LoVo (cell line): ENCODE results near the gene PEX16.

ENCODE experiments used
- DNase-seq: peaks from one replicate; pipeline ENCODE4 v3.0.0-alpha.2; 2016; ENCODE audit warnings: low spot score

Gene PEX16

DNA sequence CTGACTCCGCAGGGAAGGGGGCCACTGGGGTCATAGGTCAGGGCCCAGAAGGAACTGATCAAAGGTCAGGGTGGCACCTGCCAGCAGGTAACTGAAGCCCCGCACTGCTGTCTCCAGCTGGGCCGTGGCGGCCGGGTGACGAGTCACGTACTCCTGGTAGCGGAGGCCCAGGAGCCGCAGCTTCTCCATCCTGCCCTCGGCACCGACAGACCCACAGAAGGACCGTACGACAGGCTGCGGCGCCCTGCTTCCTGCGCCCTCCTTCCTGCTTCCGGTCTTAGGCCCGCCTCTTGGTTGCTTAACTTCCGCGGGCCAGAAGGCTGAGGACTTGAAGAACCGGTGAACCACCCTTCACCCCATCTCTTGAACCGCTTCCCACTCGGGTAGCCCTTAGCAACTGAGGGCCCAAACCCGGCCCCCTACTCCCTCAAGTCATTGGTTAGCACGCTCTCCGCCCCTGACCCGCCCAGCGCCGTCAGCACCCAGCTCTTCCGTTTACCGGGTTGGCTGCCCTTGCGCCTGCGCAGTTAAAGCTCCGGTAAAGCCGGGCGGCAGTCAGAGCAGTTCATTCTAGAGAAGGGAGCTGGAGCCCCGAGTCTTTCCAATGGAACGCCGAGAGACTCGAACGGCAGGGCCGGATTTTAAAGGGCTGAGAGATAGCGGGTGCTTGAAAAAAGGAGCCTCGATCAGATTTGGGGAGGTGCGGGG is at the start of gene PEX16:
TSS of gene PEX16 (minus strand) at position 255 of the 708 bp plus-strand sequence. CDS start at position 189, 66 bp downstream.
- DNase-seq = peak; percentile 98

DNA sequence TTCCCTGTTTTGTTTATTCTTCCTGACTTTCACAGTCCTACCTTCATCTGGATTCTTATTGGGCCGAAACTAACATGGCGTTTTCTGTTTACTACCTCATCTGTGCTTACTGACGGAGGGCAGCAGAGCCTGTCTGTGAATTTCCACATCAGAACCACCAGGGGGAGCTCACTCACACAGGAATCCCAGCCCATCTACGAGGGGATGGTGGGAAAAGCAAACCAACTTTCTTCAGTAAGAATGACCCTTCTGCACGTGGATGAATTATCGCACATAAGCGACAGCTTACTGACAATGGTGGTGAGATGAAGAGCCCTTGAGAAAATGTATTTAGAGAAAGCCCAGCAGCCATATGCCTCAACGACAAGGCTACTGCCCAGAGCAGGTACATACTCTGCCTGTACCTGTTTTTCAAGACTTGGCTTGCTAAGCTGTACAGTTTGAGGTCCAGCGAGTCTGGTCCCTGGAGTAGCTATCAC is 47.3 kb upstream of the PEX16 start:
- DNase-seq = peak; percentile 74

DNA sequence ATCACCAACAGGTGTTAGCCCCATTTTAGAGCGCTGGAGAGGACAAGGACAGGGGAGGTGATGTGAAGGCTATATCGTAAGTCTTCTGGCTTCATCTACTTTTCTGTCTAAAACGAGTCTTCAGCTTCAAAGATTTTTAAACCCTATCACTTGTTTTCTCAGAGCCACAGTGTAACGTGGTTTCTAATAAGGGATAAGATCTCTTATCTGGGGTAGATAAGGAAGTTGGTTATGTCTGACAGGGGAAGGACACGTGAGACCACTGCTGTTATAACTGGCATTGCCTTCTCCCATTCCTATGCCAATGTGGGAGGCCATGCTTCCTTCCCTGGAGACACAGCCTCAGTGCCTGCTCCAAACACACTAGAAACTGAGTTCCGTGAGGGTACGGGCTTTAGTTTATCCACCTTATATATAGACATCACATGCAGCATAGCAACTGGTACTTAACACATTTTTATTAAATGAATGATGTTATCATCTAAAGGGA is 44.1 kb upstream of the PEX16 start:
- no peak for DNase-seq

DNA sequence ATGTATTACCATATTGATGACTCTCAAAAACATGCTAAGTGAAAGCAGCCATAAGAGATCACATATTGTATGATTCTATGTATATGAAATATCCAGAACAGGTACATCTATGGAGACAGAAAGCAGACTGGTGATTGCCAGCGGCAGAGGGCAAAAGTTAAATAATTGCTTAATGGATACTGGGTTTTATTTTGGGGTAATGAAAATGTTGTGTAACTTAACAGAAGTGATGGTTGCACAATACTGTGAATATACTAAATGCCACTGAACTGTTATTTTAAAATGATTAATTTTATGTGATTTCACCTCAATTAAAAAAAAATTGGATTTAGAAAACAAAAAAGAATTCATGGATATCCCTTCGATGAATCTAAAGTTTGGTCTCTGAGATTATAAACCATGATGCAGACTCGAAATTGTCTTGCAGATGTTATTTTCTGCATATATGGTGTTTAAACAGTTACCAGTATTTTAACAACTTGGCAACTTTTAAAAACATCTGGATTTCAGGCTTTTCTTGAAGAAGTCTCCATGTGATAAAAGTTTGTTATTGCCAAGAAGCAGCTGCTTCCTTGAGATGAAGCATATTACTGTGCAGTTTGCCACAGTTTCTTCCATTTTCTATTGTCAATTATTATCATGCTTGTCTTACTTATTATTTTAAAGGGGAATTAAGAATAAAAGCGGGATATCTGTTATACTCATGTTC is 42.9 kb upstream of the PEX16 start:
- no peak for DNase-seq

- DNase-seq = no peak
Measured at GRCh38 chr11:45959851-45960250, 42.2 kb upstream of the PEX16 start.

DNA sequence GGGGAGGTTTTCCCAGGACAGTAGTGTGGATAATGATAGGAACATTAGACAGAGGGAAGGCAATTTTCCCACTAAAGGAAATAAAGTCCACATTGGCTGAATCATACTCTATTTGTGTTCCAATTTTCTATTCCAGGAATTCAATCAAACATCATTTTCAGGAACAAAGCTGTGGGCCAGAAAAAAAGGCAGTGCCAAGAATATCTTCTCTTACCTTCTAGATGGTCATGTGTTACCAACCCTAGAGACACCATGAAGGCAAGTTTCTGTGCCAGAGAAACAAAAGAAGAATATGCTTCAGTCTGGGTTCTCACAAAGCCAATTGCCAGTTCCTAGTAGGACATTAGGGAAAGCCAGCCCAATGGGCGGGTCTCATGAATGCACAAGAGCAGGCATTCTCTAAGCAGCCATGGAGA is 32.3 kb upstream of the PEX16 start:
- DNase-seq = no peak

DNA sequence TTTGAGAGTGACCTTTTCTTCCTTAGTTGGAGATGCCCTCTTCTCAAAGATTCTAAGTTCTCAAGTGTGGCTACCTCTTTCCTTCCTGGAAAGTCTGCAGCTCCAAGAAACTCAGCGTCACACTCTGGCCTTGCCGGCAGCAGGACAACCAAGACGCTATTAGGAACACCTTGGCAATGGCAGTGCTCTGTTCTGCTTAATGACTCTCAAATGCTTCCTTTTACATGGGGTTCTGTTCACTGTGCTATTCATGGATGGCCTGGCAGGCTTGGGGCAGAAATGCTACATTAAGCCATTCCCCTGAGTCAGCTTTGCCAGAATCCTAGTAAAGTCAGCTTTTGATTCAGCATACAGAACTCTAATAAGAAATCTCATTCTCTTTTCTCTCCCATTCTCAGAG is 30.7 kb upstream of the PEX16 start:
- no peak for DNase-seq

DNA sequence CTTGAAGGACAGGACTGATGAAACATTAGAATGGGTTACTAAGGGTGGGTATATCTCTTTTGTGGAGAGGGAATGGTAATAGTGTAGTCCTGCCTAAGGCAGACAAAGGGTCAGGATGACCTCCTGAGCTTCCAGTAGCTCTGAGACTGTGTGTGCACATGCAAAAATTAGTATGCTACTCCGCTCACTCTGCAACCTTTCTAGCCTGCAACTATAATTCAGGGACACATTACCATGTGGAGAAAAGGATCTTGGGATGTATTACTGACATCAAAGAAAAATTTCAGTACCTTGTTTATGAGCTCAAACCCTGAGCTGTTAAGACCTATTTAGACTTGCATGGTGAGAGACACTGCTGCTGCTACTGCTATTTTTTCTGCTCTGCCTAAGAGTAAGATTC is 30.2 kb upstream of the PEX16 start:
- DNase-seq = no peak

- no peak for DNase-seq
Measured at GRCh38 chr11:45945397-45945999, 27.8 kb upstream of the PEX16 start.

DNA sequence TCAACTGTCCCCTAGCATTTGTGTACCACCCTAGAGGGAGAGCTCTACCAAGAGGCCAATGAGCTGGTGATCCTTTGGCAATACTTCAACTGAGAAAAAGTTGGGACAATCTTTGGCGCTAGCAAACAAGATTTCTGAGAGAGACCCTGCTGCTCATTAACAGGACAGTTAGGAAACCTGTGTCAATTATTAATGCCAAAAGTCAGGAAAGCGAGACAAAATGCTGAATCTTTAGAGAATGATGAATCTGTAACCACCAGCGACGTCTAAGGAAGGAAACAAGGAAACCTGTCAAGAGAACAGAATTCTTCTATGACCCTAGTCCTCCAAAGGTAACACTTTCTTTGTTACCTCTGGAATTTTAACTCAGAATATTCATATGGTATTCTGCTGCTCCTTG is 24.7 kb upstream of the PEX16 start:
- DNase-seq = no peak

- DNase-seq = no peak
Measured at GRCh38 chr11:45941285-45941684, 23.6 kb upstream of the PEX16 start.

DNA sequence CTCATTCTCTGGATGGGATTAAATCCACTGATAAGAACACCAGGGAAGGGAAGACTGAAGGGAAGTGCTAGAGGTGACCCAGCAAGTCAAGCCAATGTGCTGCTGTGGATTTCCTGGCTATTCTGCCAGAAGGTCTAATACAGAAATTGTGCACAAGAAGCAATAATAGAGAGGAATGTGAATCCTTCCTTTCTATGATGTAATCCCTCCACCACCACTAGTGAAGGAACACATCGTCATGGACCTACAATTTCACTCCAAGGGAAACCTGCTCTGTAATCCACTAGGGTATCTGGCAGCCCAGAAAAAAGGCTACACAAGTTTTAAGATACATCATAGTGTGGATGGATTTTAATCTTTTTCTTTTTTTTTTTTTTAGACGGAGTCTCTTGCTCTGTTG is 22.2 kb upstream of the PEX16 start:
- no peak for DNase-seq

DNA sequence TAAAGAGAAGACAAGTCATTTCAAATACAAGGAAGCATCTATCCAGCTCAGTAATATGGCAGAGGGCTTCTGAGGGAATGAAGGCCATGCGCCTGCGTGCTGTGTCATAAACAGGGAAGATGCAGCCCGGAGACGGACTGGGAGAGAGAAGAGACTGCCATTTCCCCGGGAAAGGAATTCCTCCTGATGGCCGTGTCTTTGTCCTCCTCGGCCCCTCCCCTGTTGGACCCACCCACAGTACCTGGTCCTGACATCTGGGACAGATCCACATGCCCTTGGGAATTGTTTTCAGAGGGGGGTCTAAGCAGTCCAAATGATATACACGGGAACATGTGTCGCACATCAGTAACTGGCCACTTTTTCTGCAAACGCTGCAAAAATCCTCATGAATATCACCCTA is 20.2 kb upstream of the PEX16 start:
- DNase-seq = no peak

GRCh38 chr11:45936511-45937054 is 18.9 kb upstream of the PEX16 start:
- no peak for DNase-seq

DNA sequence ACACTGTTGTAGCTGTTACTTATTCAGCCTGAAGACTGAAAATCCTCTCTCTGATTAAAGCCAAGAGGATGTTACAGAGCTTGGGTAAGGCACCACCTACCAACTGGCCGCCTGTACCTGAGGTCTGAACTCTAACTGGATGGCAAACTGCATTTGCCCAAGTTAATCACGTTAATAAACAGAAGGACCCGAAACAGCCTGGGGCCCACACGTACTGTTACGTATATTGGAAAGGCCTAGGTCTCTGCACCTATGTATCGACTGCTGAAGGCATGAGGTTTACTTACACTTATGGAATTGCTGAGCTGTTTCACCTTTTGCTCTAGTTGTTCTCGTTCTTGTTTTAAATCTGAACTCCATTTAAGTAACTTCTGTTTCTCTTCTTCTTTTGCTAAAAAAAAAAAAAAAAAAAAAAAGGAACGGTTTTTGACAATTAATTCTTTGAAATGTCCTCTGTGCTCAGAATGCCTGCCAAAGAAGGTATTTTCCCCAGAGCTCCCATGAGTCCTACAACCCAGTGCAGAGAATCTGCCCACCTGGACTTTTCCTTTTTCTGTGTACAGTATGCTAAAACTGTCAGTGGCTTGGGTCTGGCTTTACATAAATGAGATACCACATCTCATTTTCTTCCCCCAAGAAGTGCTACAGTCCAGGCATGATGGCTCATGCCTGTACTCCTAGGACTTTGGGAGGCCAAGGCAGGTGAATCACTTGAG is 17.8 kb upstream of the PEX16 start:
- no peak for DNase-seq

DNA sequence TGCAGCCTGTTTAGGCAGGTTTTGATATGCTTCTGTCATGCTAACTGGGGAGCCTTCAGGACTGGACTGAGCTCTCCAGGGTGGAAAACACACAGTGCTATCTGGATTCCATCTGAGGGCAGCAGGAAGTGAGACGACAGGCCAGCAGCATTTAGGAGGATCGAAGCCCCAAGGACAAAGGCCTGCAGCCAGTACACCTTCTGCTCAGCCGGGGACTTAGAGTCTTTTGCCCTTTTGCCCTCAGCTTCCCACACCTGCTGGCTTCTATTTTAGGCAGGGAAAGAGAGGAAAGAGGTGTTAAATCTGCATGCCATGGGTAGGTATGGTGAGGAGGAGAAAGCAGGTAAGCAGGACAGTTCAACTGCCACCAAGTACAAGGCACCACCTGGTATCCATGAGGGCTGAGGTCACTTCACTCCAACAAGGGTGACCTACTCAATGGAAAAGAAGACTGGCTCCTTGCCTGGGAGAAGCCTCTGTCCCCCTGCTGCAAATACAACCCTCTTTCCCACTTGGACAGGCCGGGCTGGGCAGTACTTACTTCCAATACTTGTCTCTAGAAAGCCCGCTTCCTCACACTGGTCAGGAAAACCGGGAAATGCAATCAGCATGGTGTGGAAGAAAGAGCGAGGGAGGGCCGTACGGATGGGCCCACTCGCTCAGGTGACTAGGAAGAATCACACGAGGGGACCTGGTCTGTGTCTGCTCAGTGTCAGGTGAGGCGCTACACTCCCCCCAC is 17.1 kb upstream of the PEX16 start:
- no peak for DNase-seq

- no peak for DNase-seq
Measured at GRCh38 chr11:45933846-45934579, 16.3 kb upstream of the PEX16 start.

DNA sequence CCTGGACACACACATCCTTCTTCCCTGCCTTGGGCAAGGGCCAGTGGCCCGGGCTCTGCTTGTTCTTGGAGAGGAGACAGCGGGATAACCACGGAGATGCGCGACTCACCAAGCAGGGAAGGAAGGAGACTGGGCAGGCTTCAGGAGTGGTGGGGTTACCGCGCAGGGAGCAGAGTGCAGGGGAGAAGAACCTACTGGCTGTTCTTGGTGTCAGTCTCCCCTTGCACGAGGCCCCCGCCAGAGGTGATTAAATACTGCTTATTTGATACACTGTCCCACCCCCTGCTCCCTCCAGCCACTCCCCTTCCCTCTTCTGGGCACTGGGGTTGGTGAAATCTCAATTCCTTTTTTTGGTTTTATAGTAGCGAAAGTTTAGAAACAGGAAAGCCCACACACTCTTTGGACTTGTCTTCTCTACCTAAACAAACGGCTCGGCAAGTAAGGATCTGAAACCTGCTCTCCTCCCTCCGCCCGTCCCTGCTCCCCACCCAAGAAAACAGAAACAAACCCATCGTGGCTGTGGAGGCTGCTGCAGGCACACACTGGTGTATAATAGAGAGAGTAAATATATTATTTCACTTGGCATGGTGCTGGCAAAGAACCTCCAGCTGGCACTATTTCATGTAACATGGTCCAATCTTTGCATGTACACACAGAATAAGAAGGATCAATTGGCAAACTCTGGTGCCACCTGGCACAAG is 15.6 kb upstream of the PEX16 start:
- no peak for DNase-seq

DNA sequence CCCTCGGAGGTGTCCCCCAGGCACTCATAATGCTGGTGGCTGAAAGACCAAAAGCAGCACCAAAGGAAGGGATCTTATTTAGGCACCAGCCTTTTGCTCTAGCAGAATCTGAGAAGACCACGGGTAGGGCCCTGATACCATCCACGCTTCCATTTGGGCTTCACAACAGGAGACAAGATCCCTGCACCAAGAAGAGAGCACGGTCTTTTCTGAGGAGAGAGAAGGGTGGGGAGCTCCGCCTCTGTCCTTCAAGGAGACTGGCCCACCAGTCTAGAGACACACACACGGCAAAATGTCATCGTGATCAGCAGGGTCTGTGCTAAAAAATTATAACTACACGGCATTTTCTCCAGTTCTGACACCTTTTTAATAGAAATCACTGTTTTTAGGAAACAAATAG is 14.5 kb upstream of the PEX16 start:
- no peak for DNase-seq

GRCh38 chr11:45931739-45932138 is 14.1 kb upstream of the PEX16 start:
- DNase-seq = no peak
